PC-3 (cell line): ENCODE results near the gene COPG2.
"Not testable (repeated sequence)": the region's sequence is repeated elsewhere in the genome, so short reads cannot be mapped to it uniquely, and the experiment has no call there.

ENCODE experiments used
- CTCF ChIP-seq: fragments of 300-600 bp; sonication (generic); conservative IDR thresholded peaks from 2 replicates; pipeline ENCODE4 v1.5.1; 2017; ENCODE audit warnings: antibody characterized with exemption, low read depth, mild to moderate bottlenecking, low read length
- EZH2 ChIP-seq: fragments of 300-600 bp; sonication (generic); IDR thresholded peaks from one replicate; pipeline ENCODE4 v1.6.1; 2017; ENCODE audit warnings: antibody characterized with exemption, mild to moderate bottlenecking, low read length; ENCODE audit not compliant: unreplicated experiment
- EZH2phosphoT487 ChIP-seq: fragments of 300-600 bp; sonication (generic); IDR thresholded peaks from 2 replicates; pipeline ENCODE4 v1.6.1; 2018; ENCODE audit warnings: mild to moderate bottlenecking, antibody characterized with exemption, low read length, borderline replicate concordance

- TF ChIP-seq EZH2, CTCF, EZH2phosphoT487: not testable (repeated sequence)
Observed at GRCh38 chr7:130607066-130607465, 61.5 kb downstream of the COPG2 start.
